ENCODE measurements around the gene DIAPH2.
"Not testable (repeated sequence)": the region's sequence is repeated elsewhere in the genome, so short reads cannot be mapped to it uniquely, and the experiment has no call there.

DIAPH2 gene

DNA sequence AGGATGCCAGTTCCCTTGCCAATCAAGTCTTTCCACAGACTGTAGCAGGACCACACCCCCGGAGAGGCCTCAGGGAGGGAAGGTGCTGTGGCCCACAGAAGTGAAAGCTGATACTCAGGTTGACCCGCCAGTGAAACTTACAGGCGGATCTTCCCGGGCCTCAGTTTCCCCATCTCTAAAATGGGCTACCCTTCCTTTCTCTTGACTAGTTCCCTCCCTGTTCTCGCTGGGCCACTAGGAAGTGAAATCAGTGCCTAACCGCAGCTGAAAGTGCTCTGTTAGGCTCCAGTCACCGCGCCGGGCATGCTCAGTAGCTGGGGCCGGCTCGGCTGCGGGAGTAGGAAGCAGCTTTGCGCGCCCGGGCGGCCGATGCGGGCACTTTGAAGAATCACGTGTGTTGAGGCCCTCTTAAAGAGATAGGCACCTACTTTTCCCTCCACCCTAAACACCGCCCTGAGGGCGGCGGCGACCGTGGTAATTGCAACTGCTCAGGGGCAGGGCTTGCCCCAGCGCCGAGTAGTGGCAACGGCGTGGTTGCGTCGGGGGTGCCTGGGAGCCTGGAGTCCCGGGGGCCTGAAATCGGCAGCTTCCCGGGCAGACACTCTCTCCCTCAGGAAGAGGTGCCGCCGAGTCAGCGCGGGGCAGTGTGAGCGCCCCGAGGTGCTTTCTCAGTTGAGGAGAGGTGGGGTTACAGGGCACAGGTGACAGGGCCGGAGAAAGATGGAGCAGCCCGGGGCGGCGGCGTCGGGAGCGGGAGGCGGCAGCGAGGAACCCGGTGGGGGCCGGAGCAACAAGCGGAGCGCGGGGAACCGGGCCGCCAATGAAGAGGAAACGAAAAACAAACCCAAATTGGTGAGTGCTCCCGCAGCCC, at the start of gene DIAPH2:
Gene DIAPH2, plus strand, starts transcription at position 504 of the 871 bp plus-strand sequence.
- DNase-seq = peak; percentile 65

DNA sequence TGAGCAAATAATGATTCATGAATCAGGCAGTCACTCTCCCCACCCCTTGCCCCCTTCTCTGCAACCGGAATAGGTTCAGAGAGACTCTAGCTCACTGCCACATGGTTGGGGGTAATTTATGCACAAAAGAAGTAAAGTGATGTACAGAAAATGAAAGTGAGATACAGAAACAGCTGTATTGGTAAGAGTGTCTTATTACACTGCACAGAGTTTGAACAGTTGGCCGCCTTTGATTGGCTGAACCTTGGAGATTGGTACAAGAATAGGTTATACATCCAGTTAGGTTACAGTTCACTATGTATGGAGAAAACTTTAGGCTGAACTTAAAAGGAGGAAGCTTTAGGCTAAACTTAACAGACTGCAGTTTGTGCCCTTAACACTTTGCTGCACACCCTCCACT, 34.6 kb upstream of the DIAPH2 start:
- no peak for DNase-seq

DNA sequence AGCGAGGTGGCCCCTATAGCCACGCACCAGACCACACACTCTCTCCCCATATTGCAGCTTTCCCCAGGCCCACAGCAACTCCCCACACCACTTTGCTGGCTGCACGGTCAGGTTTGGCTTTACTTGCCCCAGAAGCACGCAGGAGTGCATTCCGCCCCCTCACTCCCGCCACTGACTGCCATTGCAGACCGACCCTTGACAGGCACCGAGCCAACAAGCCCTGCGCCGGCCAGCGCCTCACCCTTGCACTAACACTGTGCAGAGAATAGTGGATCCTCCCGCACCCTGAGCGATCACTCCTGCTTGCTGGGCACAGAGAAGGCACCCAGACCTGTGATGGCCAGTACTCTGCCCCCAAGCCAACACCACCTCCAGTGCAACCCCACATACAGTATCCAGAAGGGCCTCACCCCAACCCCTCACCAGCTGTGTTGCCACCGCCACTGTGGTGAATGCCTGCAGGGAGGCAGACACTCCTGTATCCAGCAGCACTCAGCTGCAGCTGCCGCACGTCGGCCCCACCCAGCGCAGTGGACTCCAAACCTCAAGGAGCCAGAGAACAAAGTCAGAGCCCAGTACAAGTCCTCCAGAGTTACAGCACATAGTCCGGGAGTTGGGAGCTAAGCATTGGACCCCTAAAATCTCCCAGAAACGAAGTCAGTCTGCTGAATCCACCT, 28.6 kb upstream of the DIAPH2 start:
- DNase-seq = no peak

DNA sequence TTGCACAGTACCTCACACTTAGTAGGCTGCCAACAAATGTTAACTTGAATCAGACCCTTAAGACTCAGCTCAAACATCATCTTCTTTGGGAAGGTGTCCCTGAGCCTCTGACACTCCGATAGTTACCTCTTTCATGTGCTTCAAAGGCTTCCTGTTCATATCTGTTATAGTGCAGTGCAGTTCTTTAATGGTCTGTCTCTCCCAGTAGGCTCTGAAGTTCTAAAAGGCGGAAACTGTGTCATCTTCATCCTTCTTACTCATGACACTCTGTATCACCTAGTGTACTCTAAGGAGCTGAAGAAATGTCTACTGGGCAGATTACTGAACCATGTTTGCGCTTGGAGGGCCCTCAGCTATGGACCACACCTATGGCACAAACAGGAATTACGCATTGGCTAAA, 2.1 kb upstream of the DIAPH2 start:
- DNase-seq = no peak

DNA sequence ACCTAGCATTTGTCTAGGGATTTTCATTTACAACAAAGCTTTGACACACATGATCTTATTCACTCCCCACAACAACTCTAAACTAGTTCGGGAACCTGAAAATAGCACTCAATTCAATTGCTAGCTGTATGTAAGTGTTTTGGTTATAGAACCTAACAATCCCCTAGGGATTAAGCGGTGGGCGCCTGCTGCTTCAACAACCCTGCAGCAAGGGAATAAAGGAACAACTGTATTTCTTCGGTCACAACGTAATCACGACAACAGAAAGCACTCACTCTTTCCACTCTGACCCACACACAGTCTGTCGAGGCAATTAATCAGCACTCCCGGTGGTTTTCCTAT, 674 bp upstream of the DIAPH2 start:
- no peak for DNase-seq

DNA sequence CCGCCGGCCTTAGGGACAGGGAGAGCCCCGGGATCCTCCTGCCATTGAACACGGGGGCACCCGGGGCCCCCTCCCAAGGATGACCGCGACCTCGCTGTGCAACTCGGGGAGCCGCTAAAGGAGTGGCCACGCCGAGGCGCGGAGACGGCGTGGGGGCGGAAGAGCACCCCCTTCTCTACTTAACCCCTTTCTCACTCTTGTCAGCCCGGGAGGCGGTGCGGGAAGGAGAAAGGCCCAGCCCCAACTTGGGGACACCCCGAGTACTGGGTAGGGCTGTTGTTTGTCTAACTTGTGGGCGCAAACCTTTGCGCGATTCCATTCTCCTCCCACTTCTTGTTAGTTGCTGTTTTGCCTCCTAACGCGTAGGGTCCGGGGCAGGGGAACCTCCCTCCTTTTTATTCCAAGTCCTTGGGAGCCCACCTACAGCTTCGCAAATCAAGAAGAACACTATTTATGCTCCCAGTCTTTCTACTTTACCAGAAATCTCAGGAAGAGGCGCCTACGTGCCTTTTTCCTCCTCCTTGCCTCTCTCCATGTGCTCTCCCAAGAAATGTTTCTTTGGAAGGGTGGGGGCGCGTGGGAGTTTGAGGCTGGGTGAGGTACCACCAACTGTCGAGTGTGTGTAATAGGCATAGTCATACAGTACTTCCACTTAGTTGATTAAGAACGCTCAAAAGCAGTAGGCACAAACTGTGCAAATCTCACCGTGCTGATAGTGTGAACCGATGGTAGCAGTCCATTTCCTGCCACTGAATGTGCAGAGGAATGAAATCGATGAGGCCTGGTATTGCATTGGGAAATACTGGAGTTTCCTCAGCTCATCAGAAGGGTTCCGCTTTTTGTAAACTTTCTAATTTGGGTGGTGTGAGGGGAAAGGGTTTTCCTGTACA, 813 bp downstream of the DIAPH2 start:
- peak; percentile 18 for DNase-seq

DNA sequence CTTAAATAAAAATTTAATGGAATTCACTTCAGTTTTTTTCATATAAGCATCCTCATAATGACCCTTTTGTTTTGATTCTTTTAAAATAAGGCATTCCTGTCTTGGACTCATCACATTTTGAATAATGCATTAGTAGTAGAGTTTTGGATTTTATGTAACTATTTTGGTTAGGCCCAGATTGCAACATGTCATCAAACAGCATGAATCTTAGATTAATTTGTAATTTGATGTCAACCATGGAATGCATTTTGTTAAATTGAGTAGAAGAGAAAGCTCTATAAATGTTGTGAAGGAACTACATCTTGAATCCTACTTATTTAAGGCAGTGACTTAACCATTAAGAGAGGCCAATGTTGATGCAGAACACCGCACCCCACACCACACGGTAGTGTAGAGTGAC, 3.1 kb downstream of the DIAPH2 start:
- no peak for DNase-seq

DNA sequence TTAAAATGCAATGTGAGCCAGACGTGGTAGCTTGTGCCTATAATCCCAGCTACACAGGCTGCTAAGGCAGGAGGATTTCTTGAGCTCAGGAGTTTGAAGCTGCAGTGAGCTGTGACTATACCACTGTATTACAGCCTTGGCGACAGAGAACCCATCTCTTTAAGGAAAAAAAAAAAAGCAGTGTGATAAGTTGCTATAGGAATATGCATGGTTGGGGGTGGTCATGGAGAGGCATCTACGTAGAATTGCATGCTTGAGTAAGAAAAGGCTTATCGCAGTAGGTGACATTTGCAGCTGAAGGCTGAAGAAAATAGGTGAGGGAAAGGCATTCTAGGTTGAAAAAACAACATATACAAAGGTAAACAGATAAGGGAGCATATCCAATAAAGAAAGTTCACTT, 4.1 kb downstream of the DIAPH2 start:
- DNase-seq = no peak

DNA sequence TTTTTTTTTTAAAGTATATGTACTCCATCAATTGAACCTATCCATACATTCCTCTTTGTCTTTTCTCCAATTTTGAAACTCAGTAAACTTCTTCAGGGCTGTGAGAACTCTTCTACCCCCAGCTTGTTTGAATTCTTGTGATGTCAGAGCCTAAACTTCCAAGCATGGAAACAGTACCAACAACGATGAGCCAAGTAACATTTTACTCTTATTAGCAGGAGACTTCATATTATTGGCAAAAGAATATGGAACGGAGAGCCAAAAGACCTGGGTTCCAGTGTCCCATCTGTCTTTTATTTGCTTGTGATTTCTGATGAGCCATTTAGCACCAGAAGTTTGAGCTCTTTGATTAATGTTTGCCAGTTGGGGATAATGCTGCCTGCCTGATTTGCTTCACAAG, 5.3 kb downstream of the DIAPH2 start:
- no peak for DNase-seq

DNA sequence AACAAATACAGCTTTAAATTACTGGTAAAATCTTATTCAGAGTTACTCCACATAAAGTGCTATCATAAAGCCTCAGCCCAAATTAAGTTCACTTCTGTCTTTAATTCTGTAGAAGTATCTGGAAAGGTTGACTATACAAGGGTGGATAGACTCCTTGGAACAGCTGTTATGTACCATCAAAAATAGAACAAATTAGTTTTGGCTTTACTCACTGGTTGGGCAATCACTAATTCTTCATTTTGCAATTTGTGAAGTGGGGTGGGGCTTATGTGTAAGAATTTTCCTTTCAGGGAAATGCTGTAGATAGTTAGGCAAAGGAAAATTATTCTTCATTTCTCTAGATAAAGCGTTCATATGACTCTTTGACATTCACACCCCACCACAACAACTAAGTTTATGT, 7.8 kb downstream of the DIAPH2 start:
- no peak for DNase-seq

DNA sequence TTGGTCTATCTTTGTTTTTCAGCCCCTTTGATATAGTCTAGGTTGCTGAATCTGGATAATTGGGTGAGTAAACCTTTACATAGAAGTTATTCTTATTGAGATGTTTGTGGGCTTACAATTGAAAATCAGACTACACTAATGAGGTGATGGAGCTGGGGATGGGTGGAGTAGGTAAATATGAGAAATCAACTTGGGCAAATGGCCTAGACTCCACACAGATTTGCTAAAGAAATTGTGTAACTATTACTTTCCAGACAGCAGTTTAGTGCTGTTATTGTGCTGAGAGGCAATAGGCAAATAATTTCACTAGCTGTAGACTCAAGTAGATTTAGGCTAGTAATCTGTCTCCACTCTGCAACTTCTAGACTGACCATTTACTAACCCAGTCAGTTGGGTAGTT, 8.2 kb downstream of the DIAPH2 start:
- DNase-seq = no peak

DNA sequence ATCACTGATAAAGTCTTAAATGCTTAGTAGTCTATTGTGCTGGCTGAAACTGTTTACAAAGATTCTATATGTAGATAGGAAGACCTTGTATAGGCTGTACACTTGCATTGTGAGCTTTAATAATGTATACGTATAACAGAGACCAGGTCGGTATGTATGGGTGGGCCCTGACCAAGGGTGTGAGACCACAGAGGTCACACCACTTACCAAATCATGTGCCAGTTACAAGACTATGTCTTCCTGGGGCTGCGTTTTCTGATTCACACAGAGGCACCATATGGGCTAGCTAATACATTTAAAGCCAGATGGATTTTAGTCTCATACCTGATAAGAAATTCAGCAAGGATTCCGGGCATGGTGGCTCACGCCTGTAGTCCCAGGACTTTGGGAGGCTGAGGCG, 8.8 kb downstream of the DIAPH2 start:
- no peak for DNase-seq

DNA sequence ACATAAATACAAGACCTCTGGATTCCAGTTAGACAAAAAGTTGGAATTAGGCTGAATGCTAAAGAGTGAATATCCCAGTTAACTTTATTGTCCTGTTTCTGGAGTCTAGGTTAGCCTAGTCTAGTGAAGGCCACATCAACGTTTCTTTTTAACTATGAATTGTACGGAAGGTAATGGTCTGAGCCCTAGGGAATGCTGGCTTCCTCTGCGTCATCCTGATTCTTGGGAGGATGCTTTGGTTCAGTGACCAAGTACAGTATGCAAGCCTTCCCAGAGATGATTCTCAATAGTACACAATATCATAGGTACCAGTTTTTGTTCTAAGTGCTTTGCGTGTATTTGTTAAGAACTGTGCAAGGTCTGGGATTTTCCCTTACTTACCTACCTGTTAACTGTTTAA, 11.8 kb downstream of the DIAPH2 start:
- no peak for DNase-seq

DNA sequence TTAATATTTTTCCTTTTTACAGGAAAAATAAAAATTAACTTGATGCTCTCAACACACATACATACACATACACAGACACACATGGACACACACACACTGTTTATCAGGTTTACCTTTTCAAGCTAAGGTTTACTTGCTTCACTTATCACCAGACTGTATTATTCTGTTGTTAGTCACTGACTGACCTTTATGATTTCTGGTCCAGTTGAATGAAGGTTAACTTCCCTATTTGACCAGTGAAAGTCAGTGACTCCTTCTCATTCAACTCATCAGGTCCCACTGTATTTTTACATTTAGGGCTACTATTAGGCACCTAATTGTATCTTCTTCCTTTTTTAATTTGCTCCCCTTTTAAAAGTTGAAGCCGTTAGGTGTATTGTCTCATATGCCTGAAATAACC, 16.0 kb downstream of the DIAPH2 start:
- no peak for DNase-seq

DNA sequence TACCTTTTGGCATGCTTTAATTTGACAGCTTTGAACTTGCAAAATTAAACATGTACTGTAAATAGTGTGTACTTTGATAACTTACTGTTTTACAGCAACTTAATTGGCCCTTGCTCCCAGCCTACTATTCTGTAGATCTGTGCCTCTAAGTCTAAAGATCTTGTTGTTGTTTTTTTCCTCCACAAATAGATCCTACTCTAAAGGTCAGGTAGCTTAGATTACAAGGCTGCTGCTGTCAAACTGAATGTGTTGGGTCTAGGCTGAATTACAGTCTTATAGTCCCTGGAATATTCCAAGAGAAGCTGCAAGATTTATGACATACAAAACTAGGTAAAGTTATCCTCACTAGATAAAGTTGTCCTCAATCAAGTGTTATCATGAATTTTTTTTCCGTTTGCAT, 18.7 kb downstream of the DIAPH2 start:
- no peak for DNase-seq

DNA sequence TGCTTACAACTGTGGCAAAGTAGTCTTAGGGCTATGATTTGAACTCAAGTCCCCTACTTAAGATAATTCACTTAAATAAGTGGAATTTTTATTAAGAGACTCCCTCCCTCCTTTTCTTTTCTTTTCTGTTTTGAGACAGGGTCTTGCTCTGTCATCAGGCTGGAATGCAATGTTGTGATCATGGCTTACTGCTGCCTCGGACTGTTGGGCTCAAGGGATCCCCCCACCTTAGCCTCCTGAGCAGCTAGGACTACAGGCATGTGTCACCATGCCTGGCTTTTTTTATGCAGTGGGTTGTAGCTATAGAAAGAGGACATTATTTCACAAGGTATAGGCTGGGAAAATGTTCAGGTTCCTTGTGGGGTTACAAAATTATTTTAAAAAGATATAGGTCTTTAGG, 19.2 kb downstream of the DIAPH2 start:
- DNase-seq = no peak

DNA sequence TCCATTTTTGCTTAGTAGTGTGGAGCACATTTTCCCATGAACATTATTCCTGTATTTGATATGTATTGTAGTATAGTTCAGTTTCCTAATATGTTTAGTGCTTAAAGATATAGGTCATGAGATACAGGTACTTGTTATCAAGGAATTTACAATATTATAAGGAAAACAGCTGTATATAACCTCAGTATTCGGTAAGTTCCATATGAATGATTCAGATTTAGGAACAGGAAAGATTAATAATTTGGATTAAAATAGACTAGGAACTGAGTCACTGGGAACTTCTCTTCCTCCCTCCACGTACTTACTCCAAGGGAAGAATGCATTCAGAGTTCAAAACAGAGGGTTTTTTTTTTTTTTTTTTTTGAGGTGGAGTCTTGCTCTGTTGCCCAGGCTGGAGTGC, 20.0 kb downstream of the DIAPH2 start:
- no peak for DNase-seq

DNA sequence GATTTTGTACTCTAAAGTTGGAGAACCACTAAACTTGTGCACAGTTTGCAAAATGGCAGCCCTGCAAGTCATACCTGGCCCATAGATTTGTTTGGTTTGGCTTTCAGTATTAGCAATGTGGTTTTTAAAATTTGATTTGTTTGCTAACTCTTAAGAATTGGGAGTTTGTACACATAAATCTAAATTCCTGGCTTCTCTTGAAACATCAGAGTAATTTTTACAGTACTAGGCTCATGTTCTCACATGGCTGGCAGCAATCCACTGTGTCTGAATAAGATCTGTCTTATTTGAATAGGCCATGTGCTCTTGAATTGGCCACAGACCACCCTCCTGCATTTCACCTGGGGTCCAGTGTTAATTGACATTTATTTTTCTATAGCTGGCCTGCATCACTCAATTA, 21.3 kb downstream of the DIAPH2 start:
- no peak for DNase-seq

DNA sequence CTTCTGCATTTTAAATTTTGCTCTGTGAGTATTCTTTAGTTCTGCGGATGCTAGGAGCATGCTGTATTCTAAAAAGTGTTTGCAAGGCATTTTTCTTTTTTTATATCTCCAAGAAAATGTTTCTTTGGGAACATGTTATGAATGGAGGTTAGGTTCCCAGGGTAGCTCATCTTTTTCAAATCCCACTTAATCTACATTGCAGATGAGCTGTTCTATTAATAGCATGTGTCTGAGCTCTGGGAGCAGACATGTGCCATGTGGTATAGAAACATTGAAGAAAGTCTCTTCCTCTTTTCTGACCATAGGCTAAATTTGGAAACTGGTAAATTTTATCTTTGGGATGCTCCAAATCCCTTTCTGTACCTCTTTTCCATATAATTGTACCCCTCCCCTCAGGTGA, 23.2 kb downstream of the DIAPH2 start:
- no peak for DNase-seq

DNA sequence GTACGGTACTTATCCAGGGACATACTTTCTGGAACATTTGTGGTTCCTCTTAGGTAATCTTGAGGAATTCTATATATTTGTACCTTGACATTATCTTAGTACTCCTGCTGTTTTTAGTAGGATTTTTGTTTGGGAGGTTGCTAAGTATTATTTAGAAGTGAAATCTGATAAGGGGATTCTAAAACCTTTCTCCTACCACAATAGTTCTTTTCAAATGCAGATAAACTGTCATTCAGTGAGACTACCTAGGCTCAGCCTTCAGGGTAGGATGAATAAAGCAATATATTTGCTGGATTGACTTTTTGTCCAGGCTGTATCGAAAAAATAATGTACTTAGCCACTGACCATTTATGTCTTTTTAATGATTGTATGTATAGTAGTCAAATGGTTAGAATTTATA, 25.4 kb downstream of the DIAPH2 start:
- DNase-seq = no peak

DNA sequence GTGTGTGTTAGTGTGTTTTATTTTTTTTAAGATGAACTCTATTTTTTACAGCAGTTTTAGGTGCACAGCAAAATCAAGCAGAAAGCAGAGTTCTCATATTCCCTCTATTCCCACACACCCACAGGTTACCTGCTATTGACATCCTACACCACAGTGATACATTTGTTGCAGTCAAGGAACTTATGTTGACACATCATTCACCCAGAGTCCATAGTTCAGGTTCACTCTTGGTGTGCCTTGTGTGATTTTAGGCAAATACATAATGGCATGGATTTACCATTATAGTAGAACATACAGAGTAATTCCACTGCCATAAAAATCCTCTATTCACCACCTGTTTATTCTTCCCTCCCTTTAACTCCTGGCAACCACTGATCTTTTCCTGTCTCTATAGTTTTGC, 28.7 kb downstream of the DIAPH2 start:
- DNase-seq = no peak

DNA sequence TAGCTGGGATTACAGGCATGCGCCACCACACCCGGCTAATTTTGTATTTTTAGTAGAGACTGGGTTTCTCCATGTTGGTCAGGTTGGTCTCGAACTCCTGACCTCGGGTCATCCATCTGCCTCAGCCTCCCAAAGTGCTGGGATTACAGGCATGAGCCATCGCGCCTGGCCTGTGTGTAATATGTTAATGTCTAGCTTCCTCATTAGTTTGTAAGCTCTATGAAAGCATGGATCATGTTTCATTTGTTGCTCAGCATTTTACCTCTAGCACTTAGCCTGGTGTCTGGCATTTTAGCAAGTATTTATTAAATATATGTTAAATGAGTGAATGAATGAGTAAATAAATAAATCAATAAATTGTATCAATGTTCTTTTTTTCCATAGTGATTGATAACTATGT, 29.8 kb downstream of the DIAPH2 start:
- not testable (repeated sequence) for DNase-seq

DNA sequence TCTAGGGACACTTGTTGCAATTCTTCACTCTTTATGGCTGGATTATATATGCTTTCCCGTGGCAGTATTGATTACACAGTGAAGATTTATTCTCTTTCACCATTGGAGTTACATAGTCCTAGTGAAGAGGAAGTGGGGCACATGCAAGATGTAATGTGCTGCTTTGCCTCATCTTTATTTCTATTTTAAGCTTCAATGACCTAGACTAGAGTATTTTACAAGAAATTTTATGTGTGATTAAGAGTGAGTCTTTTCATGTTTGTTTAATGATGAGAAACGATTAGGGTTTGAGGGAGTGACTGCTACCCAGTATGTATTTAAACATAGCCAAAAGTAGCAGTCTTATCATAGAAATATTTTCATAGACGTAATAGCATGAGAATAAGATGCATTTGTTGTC, 30.8 kb downstream of the DIAPH2 start:
- no peak for DNase-seq

Measured in activated effector memory CD4-positive, alpha-beta T cell treated with Interleukin-2 at 50 U/mL for 16 hours (primary cell).